H1 (cell line): ENCODE results near the gene CST7. TPM values are rescaled to one million over a fixed set of nuclear protein-coding genes. Genes with fewer than 3 reads are reported as not detected.
"Not testable (repeated sequence)": the region's sequence is repeated elsewhere in the genome, so short reads cannot be mapped to it uniquely, and the experiment has no call there.

Experiments used
- CTCF ChIA-PET: fragments of 300-600 bp; sonication (Branson Sonifier 250); formaldehyde crosslinking; loops from one replicate; lab custom pipeline; 2021; ENCODE audit not compliant: partially characterized antibody; lab: Charles Lee
- POLR2A ChIA-PET: fragments of 300-600 bp; sonication (Branson Sonifier 250); formaldehyde crosslinking; loops from one replicate; lab custom pipeline; 2021; ENCODE audit warnings: inconsistent platforms; ENCODE audit not compliant: partially characterized antibody; lab: Charles Lee
- DNase-seq, 2 experiments: peaks; one replicate each; pipeline versions ENCODE4 v3.0.0 to v3.0.0-alpha.2; 2010 to 2022; ENCODE audit warnings: low spot score in 2 of 2, low read depth in 1 of 2, mixed read lengths in 1 of 2
- FAIRE-seq: peaks from 2 replicates; lab custom pipeline; 2011; peaks lifted over from hg19 to GRCh38; lab: Jason Lieb, UNC
- H2AFZ ChIP-seq: 2 replicates; pipeline ENCODE4 v1.8.1; 2012; ENCODE audit warnings: low read length, inconsistent platforms
- H2AK5ac ChIP-seq: 2 replicates; pipeline ENCODE4 v1.6.1; 2013; ENCODE audit warnings: low read depth, low read length
- H2BK120ac ChIP-seq: replicated peaks from 2 replicates; pipeline ENCODE3; 2013; ENCODE audit warnings: low read depth, low read length, inconsistent platforms
- H2BK12ac ChIP-seq: 2 replicates; pipeline ENCODE4 v1.6.1; 2013; ENCODE audit warnings: low read depth, low read length
- H2BK15ac ChIP-seq: 2 replicates; pipeline ENCODE4 v1.6.1; 2013; ENCODE audit warnings: low read length
- H2BK20ac ChIP-seq: 2 replicates; pipeline ENCODE4 v1.6.1; 2013; ENCODE audit warnings: low read length
- H2BK5ac ChIP-seq: 2 replicates; pipeline ENCODE4 v1.6.1; 2013; ENCODE audit warnings: low read depth, low read length
- H3K14ac ChIP-seq: 2 replicates; pipeline ENCODE4 v1.6.1; 2013; ENCODE audit warnings: inconsistent platforms; ENCODE audit not compliant: insufficient read length
- H3K18ac ChIP-seq: 2 replicates; pipeline ENCODE4 v1.6.1; 2013; ENCODE audit warnings: low read length; ENCODE audit errors: extremely low read depth
- H3K23ac ChIP-seq: 2 replicates; pipeline ENCODE4 v1.6.1; 2013; ENCODE audit warnings: inconsistent platforms; ENCODE audit not compliant: insufficient read length
- H3K23me2 ChIP-seq: 2 replicates; pipeline ENCODE4 v1.6.1; 2013; ENCODE audit warnings: low read depth, low read length
- H3K27ac ChIP-seq: 2 replicates; pipeline ENCODE4 v1.6.1; 2011; ENCODE audit warnings: low read depth, low read length, inconsistent platforms
- H3K27me3 ChIP-seq, 4 experiments: replicated peaks in 1 of 4; 1 replicate in 1 of 4; 2 replicates in 3 of 4; pipeline versions ENCODE4 v1.6.1 to v1.8.1; 2011 to 2013; ENCODE audit warnings: low read length in 3 of 4, mild to moderate bottlenecking in 3 of 4, inconsistent platforms in 2 of 4, mixed read lengths in 2 of 4, moderate library complexity in 1 of 4; ENCODE audit not compliant: control insufficient read depth in 3 of 4, insufficient read depth in 3 of 4; ENCODE audit errors: extremely low read depth in 1 of 4
- H3K36me3 ChIP-seq, 4 experiments: 2 replicates each; pipeline versions ENCODE4 v1.6.1 to v1.8.1; 2011 to 2013; ENCODE audit warnings: mild to moderate bottlenecking in 4 of 4, low read length in 3 of 4, moderate library complexity in 2 of 4, control low read depth in 1 of 4, inconsistent platforms in 1 of 4; ENCODE audit not compliant: insufficient read depth in 4 of 4, control insufficient read depth in 2 of 4
- H3K4ac ChIP-seq: replicated peaks from 2 replicates; pipeline ENCODE3; 2013; ENCODE audit warnings: low read length, low read depth, mixed read lengths, inconsistent platforms; ENCODE audit not compliant: insufficient read length
- H3K4me1 ChIP-seq, 4 experiments: replicated peaks in 1 of 4; 1 replicate in 1 of 4; 2 replicates in 3 of 4; pipeline versions ENCODE4 v1.6.1 to v1.8.1; 2011 to 2013; ENCODE audit warnings: low read length in 3 of 4, inconsistent platforms in 2 of 4, mixed read lengths in 1 of 4; ENCODE audit not compliant: insufficient read depth in 4 of 4, control insufficient read depth in 3 of 4
- H3K4me2 ChIP-seq, 2 experiments: 2 replicates each; pipeline versions ENCODE4 v1.6.1 to v1.8.1; 2011 to 2013; ENCODE audit warnings: low read depth in 2 of 2, low read length in 2 of 2, control low read depth in 1 of 2, inconsistent platforms in 1 of 2, mild to moderate bottlenecking in 1 of 2; ENCODE audit not compliant: insufficient read depth in 1 of 2
- H3K4me3 ChIP-seq, 4 experiments: fragments of 200-600, 300-600 bp in 1 of 4; sonication (generic), shearing (Covaris generic), sonication (Bioruptor Twin) in 1 of 4; 2 replicates each; pipeline versions ENCODE4 v1.5.1 to v1.8.1; 2011 to 2016; ENCODE audit warnings: low read length in 4 of 4, low read depth in 3 of 4, control low read depth in 2 of 4, inconsistent platforms in 2 of 4, mild to moderate bottlenecking in 2 of 4, mixed read lengths in 1 of 4, moderate library complexity in 1 of 4; ENCODE audit not compliant: insufficient read depth in 2 of 4; ENCODE audit errors: extremely low read depth in 1 of 4
- H3K56ac ChIP-seq: replicated peaks from 2 replicates; pipeline ENCODE3; 2013; ENCODE audit warnings: low read depth, mild to moderate bottlenecking, mixed read lengths, low read length, inconsistent platforms; ENCODE audit not compliant: insufficient read length
- H3K79me1 ChIP-seq: 2 replicates; pipeline ENCODE4 v1.6.1; 2013; ENCODE audit warnings: low read depth, low read length, control low read depth
- H3K79me2 ChIP-seq, 2 experiments: 2 replicates each; pipeline versions ENCODE4 v1.6.1 to v1.8.1; 2012 to 2013; ENCODE audit warnings: low read length in 2 of 2, mild to moderate bottlenecking in 2 of 2, inconsistent platforms in 1 of 2; ENCODE audit not compliant: insufficient read depth in 2 of 2, control insufficient read depth in 1 of 2
- H3K9ac ChIP-seq, 4 experiments: replicated peaks in 1 of 4; 1 replicate in 1 of 4; 2 replicates in 3 of 4; pipeline versions ENCODE4 v1.6.1 to v1.8.1; 2011 to 2013; ENCODE audit warnings: low read depth in 3 of 4, low read length in 3 of 4, control low read depth in 2 of 4, mild to moderate bottlenecking in 2 of 4, moderate library complexity in 2 of 4, inconsistent platforms in 1 of 4; ENCODE audit errors: extremely low read depth in 1 of 4
- H3K9me3 ChIP-seq, 2 experiments: 2 replicates each; pipeline versions ENCODE4 v1.6.1 to v1.8.1; 2012 to 2013; ENCODE audit warnings: mild to moderate bottlenecking in 2 of 2, moderate library complexity in 2 of 2, control low read depth in 1 of 2, inconsistent platforms in 1 of 2, low read depth in 1 of 2, low read length in 1 of 2, mixed read lengths in 1 of 2; ENCODE audit not compliant: insufficient read depth in 2 of 2
- H4K20me1 ChIP-seq, 2 experiments: replicated peaks in 1 of 2; 2 replicates each; pipeline versions ENCODE3 to v1.8.1; 2011 to 2013; ENCODE audit warnings: inconsistent platforms in 2 of 2, low read length in 2 of 2, mild to moderate bottlenecking in 1 of 2; ENCODE audit not compliant: insufficient read depth in 2 of 2, control insufficient read depth in 1 of 2
- H4K5ac ChIP-seq: 2 replicates; pipeline ENCODE4 v1.6.1; 2013; ENCODE audit warnings: low read length, low read depth, mixed read lengths, inconsistent platforms; ENCODE audit not compliant: insufficient read length
- H4K8ac ChIP-seq: 2 replicates; pipeline ENCODE4 v1.8.0; 2013; ENCODE audit warnings: mild to moderate bottlenecking, moderate library complexity, low read length, inconsistent platforms; ENCODE audit not compliant: insufficient read depth; ENCODE audit errors: extremely low read depth
- H4K91ac ChIP-seq: replicated peaks from 2 replicates; pipeline ENCODE3; 2013; ENCODE audit warnings: low read length, mixed read lengths, inconsistent platforms; ENCODE audit not compliant: insufficient read length
- RAD21 ChIP-seq, 2 experiments: IDR thresholded peaks in 1 of 2; conservative IDR thresholded peaks in 1 of 2; 2 replicates each; pipeline ENCODE4 v1.6.1; 2011; ENCODE audit warnings: low read depth in 2 of 2, low read length in 2 of 2, improper control_type of control experiment in 1 of 2, inconsistent platforms in 1 of 2, mild to moderate bottlenecking in 1 of 2, moderate library complexity in 1 of 2
- WGBS, 2 experiments: shearing (Covaris generic) in 1 of 2; methylation state at CpG; one replicate each; pipeline versions ENCODE4 v1.1.6 to v1.1.7; 2013 to 2015; ENCODE audit warnings: low lambda C conversion rate in 2 of 2, mixed read lengths in 2 of 2, inconsistent platforms in 1 of 2, low coverage in 1 of 2, missing lambda C conversion rate in 1 of 2; ENCODE audit not compliant: insufficient replicate concordance in 2 of 2, insufficient coverage in 1 of 2, insufficient read length in 1 of 2; ENCODE audit errors: extremely low coverage in 1 of 2, missing lambda C conversion rate in 1 of 2; 5-methylcytosine and 5-hydroxymethylcytosine counted together
- polyA plus RNA-seq, 7 experiments: library from polyadenylated mRNA; depleted of rRNA in 3 of 7; stranded (reverse) in 5 of 7; unstranded in 2 of 7; fragments of >200 nt in 5 of 7; fragments of 200-250 nt in 2 of 7; gene quantifications; 1 replicate in 5 of 7; 2 replicates in 1 of 7; 4 replicates in 1 of 7; pipeline versions ENCODE4 v1.2.1 to v1.2.3, GENCODE V29; 2011 to 2013; ENCODE audit warnings: missing spikeins in 2 of 7, mixed read lengths in 2 of 7
- total RNA-seq: library from RNA; stranded (reverse); fragmentation: NEBNext Ultra II Directional; extraction: Animal tissue kit (Norgen Biotek cat#: 25700); gene quantifications from 2 replicates; pipeline ENCODE4 v1.2.1, GENCODE V29; 2021
- TF ChIP-seq, protein P1 (sequence below), 3 experiments: IDR thresholded peaks; 1 replicate in 2 of 3; 2 replicates in 1 of 3; pipeline versions ENCODE4 v1.5.1 to v1.6.1; 2011; ENCODE audit warnings: low read length in 3 of 3, mild to moderate bottlenecking in 3 of 3, inconsistent platforms in 2 of 3, low read depth in 1 of 3, moderate library complexity in 1 of 3; ENCODE audit not compliant: insufficient read depth in 1 of 3; ENCODE audit errors: control extremely low read depth in 1 of 3

Gene CST7
- total and polyA plus RNA-seq, 2 of the 8 experiments (the other 6 are each of a cell fraction or from before 2014, with no cell fraction given), result not detected

- H2AFZ ChIP-seq, result 0 out of 2 replicates have a peak overlapping the region, but pooled peaks have one; percentile 42
- H3K4ac ChIP-seq, H2AK5ac ChIP-seq, H4K8ac ChIP-seq, H2BK15ac ChIP-seq, H3K56ac ChIP-seq, H3K27ac ChIP-seq, H2BK12ac ChIP-seq, H3K9ac ChIP-seq, H4K5ac ChIP-seq, H3K36me3 ChIP-seq, H3K79me2 ChIP-seq, H3K14ac ChIP-seq, H3K79me1 ChIP-seq: not testable (repeated sequence)
- ChIA-PET POLR2A (interaction anchor here (1.2 kb wide), 1 partner anchor 12 kb away, joined by 3 read pairs; no protein-coding TSS in a partner anchor), CTCF (interaction anchor here (0.7 to 5.4 kb wide), 28 partner anchors 9 to 790 kb away, joined by 3 to 48 read pairs (median 5); no protein-coding TSS in a partner anchor)
- 72% methylated on average over 15 of the region's 15 CpGs; no CpG with 5 or more reads in 1 of the 2 experiments for WGBS, 2 experiments
- peak; percentile 65 for FAIRE-seq
- peak overlapping the region; percentile 10 to 35; a peak in 1 of 4 replicates for H3K4me2 ChIP-seq
- TF ChIP-seq, protein P1, sequence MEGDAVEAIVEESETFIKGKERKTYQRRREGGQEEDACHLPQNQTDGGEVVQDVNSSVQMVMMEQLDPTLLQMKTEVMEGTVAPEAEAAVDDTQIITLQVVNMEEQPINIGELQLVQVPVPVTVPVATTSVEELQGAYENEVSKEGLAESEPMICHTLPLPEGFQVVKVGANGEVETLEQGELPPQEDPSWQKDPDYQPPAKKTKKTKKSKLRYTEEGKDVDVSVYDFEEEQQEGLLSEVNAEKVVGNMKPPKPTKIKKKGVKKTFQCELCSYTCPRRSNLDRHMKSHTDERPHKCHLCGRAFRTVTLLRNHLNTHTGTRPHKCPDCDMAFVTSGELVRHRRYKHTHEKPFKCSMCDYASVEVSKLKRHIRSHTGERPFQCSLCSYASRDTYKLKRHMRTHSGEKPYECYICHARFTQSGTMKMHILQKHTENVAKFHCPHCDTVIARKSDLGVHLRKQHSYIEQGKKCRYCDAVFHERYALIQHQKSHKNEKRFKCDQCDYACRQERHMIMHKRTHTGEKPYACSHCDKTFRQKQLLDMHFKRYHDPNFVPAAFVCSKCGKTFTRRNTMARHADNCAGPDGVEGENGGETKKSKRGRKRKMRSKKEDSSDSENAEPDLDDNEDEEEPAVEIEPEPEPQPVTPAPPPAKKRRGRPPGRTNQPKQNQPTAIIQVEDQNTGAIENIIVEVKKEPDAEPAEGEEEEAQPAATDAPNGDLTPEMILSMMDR (IDR thresholded peaks at IDR 0.05; ENCODE audit: control extremely low read depth in 1 of 3, insufficient read depth in 1 of 3, low read depth in 1 of 3, low read length in 3 of 3), result peak in 2 of 3 experiments; percentile 30 to 56; a peak in 2 of 4 replicates
- peak; percentile 40 to 52 for TF ChIP-seq RAD21 (IDR thresholded peaks at IDR 0.05 in 1 of 2, conservative IDR thresholded peaks at IDR 0.05 in 1 of 2; ENCODE audit: low read depth in 2 of 2, low read length in 2 of 2)
- TF ChIP-seq, all 59 proteins: peak for 2; not testable (repeated sequence) for 57
- H3K27me3 ChIP-seq, H2BK20ac ChIP-seq, DNase-seq, H3K18ac ChIP-seq, H3K23me2 ChIP-seq, H3K4me3 ChIP-seq, H3K4me1 ChIP-seq, H3K9me3 ChIP-seq, H4K20me1 ChIP-seq, H4K91ac ChIP-seq, H3K23ac ChIP-seq, H2BK5ac ChIP-seq, H2BK120ac ChIP-seq: not testable (repeated sequence)
These were observed 18.1 kb upstream of the CST7 start for GRCh38 chr20:24930724-24931688.
